Amniotic epithelial cell (primary cell): ENCODE measurements around the gene WNT7A.

Experiments
- DNase-seq: peaks from one replicate; pipeline ENCODE4 v3.0.0-alpha.2; 2010; ENCODE audit warnings: low read depth

The WNT7A gene

DNA sequence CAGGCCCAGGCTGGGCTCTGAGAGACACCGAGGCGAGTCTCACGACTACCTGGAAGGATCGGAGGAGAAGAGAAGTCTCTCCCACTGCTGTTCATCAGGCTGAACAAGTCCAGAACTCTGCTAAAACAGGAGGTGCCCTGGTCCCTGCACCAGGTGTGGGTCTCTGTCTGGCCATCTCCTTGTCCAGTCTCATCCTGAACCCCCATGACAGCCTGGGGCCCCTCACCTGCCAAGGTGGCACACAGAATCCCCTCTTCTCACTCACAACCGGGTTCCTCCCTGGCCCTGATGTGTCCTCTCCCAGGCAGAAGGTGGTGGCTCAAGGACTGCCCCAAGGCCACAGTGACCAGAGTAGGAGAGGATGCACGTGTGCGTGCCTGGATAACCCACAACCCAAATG lies 34.1 kb downstream of the WNT7A start:
- DNase-seq = no peak

DNA sequence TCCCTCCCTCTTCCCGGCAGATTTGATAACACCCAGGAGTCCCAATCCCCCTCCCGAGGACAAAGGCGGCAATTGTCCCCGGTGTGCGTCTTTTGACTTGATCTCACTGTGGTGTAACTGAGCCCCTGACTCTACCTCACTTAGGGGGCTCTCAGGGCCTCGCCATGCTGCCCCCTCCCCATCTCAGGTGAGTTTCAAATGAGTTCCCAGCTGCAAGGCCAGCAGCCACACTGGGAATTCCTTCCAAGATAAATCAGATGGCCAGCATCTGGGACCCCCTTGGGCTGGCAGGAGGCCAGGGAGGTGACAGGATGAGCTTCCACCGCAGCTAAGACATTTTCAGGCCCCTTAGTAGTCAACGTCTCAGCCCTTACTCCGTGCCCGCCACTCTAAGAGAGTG lies 35.0 kb downstream of the WNT7A start:
- no peak for DNase-seq

DNA sequence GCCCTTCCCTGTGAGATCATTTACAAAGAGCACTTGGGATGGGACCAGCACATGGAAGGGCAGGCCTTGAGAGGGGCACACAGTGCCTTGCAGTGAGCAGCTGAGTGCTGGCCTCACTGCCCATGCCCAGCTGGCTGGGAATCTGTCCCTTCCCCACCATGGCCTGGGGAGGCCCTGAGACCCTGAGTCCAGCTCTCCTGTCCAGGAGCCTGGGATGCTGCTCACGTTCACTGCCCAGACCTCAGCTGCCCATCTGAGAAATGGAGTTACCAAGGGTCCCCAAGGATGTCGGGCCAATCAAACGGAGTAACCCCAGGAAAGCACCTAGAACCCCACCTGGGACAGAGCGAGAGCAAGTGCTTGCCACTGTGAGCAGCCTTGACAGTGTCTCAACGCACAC lies 35.6 kb downstream of the WNT7A start:
- no peak for DNase-seq

DNA sequence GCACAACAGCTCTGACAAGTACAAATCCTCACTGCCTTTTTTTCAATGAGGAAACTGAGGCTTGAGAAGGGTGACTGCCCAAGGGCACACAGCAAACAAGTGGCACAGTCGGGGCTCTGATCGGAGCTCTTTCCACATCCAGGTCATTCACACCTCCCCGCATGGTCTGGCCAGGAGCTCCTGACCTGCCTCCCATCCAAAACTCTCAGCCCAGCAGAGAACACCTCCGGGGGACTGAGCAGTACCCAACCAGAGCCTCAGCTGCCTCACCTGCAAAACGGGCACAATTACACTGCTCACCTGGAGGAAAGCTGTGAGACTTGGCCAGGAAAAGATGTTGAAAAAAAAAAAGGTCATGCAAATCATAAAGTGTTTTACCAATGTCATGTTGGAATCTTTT lies 36.5 kb downstream of the WNT7A start:
- DNase-seq = no peak

DNA sequence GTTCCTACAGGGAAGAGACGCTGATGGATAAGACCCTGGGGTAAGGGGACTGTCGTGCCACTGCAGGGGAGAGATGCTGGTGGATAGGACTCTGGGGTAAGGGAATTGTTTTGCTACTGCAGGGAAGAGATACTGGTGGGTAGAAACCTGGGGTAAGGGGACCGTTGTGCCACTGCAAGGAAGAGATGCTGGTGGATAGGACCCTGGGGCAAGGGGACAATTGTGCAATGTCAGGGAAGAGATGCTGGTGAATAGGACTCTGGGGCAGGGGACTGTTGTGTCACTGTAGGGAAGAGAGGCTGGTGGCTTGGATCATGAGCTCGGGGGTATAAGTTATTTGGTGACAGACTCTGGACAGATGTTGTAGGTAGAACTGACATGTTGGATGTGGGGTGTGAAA lies 37.6 kb downstream of the WNT7A start:
- no peak for DNase-seq

DNA sequence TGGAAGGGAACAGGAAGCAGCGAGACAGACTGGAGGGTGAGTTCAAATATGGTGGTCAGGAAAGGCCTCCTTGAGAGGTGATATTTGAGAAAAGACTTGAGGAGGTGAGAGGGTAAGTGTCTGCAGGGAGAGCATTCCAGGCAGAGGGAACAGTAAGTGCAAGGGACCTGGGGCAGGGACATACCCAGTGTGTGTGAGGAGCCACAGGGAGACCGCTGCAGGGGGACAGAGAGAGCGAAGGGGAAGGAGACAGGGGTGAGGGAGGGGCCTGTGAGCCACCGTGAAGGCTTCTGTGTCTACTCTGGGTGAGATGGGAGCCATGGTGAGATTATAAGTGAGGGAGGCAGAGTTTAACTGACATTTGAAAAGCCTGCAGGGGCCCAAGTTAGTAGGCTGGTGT lies 38.0 kb downstream of the WNT7A start:
- no peak for DNase-seq

DNA sequence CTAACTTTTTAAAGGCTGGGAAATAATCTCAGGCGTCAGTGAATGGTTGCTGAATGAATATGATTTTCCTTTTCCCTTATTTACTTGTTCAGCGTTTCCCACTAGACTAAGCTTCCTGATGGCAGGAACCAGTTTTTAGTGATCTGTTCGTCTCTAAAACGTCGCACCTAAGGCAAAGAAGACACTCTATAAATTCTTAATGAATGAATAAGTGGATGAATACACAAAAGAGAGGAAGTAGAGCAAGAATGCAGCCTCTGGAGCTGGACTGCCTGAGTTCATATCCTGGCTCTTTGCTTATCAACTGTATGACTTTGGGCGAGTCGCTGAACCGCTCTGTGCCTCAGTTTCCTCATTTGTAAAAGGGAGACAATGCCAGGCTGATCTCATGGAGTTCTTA lies 38.7 kb downstream of the WNT7A start:
- no peak for DNase-seq

DNA sequence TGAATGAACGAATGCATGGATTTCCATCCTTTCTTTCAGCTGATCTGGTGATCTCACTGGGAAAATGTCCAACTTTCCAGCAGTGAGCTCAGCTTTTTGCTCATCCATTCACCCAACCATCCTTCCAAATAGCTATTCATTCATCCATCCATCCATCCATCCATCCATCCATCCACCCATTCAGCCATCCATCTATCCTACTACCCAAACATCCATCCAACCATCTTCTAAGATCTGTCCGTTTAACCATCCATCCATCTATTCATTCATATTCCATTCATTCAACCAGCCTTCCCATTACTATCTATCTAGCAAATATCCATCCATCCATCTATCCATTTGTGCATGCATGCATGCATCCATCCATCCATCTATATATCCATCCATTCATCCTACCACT lies 39.4 kb downstream of the WNT7A start:
- DNase-seq = no peak

DNA sequence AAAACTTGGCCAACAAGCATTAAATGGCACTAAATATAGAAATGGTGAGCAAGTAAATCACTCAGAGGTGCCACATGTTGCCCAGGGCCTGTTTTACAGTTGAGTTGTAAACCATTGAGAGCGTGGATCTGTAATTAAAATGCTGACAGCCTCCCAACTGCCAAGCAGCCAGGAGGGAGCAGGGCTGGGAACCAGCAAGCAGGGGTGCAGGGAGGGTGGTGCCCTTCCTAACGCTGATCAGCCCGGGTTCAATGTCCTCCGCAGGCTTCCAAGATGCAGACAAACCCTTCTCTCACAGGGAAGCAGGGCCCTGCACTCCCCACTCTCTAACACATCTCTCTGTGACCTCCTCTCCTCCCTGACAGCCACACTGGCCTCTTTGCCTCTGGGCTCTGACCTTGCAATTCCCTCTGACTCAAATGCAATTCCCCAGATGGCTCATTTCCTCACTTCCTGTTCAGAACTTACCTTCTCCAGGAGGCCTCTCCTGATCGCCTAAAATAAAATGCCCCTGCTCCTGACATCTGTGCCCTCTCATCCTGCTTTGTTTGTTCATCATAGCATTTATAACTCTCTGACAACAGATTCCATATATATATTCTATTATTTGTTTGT lies 40.0 kb downstream of the WNT7A start:
- no peak for DNase-seq

DNA sequence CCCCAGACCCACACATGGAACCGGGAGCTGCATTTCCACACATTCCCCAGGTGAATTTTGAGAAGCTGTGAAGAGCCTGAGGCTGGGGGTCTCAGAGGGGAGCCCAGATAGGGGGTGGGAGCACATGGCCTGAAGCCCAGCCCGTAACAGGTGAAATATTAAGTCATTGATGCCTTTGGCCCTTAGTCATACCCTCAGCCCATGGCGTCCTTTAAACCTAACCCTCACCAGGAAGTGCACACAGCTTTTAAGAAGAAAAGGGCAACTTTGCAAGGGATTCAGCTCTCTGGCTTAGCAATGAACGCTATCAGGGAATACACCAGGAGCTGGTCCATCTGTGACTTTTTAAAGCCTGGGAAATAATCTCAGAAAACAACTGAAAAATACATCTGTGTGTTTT lies 40.6 kb downstream of the WNT7A start:
- DNase-seq = no peak

DNA sequence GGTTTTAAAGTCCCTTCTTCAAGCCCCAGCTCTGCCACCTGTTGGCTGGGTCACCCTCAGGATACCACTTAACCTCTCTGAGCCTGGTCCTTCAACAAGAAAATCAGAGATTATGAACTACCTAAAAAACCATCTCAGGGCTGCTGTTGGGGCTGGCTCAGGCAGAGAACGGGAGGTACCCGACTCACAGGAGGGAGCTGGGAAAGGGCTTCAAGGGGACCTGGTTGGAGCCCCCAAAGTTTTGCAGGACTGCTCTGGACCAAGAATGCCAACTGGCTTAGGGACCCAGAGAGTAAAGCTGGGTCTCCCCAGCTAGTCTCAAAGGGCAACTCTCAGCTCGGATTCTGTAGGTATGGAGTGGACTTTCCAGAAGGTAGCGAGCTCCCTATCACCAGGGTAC lies 41.5 kb downstream of the WNT7A start:
- DNase-seq = no peak

DNA sequence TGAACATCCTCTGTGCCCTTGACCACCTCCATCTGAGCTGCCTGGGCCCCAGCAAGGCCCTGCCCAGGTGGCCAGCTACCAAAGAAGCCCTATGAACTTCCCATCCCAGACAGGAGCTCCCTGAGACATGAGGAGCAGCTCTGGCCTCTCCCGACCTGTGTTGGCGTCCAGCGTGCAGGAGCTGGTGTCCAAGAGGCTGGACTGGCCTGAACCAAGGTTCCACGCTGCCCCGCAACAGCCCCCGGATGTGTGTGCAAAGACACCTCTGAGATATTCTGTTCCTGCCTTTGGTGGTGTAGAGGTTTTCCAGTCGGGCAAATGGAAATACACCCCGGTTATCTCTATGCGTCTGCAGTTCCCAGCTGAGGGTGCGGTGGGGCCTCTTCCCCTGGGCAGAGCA lies 42.1 kb downstream of the WNT7A start:
- DNase-seq = no peak

DNA sequence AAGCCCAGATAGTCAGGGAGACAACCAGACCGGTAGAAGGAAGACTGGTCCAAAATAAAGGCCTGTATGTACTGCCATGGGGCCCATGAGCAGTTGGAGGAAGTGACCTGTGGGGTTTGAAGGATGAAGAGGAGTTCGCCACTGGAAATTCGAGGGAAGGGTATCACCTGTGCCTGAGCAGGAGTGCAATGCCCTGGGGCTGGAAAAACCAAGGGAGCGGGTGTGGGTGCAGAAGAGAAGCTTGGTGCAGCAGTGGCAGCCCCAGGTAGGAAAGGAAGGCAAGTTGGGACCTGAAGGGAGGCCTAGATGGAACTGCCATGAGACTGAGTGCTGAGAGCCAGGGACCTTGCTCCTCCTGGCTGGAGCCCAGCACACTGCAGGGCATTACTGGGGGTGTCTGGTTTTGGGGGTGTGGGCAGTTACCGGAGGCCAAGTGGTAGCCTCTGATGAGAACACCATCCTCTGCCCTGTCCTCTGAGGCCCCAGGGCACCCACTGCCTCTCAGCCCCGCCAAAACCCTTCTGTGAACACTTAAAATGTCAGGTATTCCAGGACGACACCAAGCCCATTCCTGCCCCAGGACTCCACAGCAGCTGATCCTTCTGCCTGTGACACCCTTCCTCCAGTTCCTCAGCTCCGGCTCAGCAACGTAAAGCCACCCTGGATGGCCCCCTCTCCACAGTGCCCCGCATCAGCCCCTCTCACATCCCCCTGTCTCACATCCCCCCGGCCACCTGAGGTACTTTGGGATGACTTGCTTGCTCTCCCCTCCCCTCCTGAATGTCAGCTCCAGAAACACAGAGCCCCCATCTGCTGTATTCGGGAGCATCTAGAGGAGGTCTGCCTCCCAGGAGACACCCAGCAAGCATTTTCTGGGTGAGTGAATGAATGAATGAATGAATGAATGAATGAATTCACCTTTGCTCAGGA lies 42.9 kb downstream of the WNT7A start:
- no peak for DNase-seq

DNA sequence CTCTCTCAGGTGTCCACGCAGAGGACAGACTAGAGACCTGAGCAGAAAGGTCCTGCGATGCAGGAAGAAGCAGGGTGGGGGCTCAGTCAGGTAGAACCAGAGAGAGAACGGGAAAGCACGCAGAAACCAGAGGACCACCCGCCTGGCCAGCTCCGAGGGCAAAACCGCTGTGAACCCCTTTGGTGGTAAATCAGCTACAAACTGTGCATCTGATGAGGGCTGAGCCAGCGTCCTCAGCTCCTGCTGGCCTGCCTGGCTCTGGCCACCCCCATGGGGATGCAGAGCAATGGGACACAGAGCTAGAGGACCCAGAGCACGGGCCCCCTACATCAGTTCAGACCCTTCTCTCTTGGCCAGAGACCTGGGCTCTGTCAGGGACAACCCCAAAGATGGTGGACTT lies 44.6 kb downstream of the WNT7A start:
- no peak for DNase-seq

DNA sequence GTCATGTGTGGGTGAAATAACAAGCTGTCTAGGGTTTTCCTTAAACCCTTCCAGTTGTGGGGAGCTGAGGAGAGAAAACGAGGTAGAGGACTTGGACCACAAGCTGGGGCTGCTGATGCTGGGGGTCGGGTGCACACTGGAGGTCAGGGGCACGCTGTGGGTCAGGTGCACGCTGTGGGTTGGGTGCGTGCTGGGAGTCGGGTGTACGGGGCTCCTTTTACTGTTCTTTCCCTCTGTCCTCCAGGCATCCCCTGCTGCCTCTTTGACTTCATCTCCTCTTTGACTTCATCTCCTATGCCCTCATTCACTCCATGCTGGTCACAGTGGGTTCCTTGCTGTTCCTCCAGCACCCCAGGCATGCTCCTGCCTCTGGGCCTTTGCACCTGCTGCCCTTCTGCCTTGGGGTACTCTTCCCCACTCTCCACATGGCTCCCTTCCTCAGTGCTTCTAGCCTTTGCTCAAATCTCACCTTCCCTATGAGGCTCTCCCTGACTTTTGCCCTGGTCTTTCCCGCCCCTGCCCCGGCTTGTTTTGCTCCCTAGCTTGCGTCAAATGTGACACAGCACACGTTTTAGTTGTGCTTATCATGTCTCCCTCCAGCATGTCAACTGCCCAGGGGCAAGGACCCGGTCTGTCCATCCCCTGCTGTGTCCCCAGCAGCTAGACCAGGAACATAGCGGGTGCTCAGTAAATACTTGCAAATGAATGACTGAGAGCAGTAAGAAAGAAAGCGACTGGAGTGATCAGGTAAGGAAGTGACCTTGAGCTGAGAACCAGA lies 45.4 kb downstream of the WNT7A start:
- no peak for DNase-seq

DNA sequence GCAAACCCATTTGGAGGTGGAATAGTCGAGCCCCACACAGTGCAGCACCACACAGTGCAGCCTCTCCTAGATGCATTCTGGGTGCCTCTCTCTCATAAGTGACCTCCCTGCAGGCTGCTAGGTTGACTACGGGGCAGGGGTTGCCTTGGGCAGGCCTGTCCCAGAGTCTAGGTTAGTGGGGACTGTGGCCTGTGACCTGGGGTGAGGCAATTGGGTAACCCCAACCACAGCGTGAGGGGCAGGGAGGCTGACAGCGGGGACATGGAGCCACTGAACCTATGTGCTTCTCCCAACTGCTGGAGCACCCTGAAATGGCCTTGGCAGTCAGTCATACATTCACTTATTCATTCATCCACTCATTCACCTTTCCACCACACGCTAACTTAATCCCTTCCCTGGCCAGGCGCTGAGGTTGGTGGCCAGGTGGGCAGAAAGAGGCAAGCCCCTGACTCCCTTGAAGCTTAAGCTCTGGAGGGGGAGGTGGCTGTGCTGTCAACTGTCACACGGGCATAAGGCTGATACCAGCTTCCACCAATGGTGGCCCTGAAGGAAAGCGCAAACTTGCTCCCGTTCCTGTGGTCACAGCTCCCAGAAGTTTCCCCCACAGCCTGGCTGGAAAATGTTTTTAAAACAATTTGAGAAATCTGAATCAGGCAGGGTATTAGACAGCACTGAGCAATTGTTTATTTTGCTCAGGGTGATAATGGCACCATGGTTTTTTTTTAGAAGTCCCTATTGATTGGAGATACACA lies 46.2 kb downstream of the WNT7A start:
- DNase-seq = no peak

DNA sequence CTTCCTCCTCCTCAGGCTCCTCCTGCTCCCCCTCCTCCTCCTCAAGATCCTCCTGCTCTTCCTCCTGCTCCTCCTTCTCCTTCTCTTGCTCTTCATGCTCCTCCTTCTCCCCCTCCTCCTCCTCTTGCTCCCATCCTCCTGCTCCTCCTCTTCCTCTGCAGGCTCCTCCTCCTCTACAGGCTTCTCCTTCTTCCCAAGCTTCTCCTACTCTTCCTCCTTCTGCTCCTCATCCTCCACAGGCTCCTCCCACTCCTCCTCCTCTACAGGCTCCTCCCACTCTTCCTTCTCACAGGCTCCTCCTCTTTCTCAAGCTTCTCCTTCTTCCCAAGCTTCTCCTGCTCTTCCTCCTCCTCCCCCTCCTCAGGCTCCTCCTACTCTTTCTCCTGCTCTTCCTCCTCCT lies 47.7 kb downstream of the WNT7A start:
- no peak for DNase-seq

DNA sequence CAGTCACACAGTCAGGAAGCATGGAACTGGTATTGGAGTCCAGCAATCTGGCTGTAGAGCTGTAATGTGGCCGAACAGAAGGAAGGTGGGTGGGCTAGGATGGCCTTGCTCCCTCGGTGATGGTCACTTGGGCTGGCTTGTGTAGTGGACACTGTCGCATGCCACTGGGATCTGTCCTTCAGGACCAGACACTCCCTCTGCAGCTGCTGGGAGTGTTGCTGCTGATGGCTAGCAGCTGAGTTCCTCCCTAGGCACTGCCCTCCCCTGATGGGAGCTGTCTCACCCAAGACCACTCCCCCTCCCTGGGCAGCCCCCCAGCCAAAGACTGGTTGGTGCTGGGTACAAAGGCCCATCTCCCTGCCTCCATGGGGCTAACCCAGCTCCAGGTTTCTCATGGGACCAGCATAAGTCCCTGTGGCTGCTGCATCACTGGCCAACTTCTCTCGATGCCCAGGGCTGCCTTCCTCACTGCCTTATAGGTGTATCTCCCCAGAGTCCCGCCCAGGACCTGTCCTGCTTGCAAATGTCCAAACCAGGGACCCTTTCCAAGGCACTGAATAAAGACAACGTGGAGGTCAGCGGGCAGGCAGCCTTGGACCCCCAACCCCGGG lies 48.4 kb downstream of the WNT7A start:
- no peak for DNase-seq

DNA sequence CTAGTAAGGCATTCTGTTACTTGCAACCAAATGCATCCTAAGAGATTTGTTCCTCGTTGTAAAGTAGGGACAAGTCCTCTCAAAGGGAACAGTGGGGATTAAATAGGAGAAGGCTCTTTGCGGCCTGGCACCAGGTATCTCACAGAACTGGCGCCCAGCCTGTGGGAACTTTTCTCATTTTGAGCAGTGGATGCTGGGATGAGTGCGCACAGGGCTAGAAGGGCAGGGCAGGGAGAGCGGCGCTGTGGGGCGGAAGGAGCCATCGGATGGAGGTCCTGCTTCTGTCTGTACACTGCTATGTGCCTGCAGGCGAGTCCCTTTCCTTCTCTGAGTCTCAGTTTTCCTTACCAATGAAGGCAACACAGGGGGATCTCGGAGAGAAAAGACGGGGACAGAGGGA lies 50.6 kb downstream of the WNT7A start:
- DNase-seq = no peak

DNA sequence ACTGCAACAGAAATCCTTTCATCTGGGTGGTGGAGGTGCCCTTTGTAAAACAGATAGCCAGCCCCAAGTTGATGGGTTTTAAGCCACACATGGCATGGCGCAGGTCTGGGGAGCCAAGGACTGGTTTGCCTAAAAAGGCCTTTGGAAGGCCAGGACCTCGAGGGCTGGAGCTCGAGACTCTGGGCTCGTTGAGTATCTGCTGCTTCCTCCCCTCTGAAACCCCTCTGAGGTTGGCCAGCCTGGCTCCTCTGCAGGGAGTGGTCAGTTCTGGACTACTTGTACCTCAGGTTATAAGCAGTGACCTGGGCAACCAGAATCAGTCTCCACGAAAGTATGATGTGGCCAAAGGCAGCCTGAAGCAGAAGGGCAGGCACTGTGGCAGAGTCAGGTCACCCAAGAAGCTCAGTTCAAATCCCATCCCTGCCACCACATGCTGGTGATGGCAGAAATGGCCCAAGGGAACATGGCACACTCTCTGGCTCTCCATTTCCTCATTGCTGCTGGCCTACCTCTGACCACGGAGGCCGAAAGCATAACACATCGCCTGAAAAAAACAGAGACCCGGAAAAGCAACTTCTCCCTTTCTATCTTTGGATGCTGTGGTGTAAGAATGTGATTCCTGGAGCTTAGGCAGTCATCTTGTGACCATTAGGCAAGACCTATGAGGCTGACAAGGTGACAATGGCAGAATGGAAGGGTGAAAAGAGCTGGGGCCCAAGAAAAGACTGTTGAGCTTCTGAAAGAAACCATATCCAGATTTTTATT lies 51.2 kb downstream of the WNT7A start:
- no peak for DNase-seq

DNA sequence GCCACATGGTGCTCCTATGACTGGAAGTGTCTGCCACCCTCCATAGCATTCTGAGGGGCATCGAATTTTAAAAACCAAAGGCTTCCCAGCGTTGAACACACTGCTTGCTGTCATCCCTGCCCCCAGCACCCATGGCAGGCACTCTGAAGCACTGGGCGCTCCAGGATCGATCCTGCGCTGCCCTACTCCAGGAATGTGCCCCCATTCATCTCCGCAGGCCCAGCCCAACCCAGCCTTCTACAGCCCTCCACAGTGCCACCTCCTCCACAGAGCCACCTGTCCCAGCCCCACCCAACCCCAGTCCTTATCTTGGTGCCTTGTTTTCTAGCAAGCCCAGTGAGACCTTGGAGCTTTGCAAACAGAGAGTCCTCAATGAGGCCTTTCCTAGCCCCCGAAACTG lies 52.2 kb downstream of the WNT7A start:
- no peak for DNase-seq
